Caco-2 (cell line): ENCODE results near the gene ALPL. TPM values are rescaled to one million over a fixed set of nuclear protein-coding genes. Genes with fewer than 3 reads are reported as not detected.

ENCODE experiments used
- BruUV-seq: library from RNA; stranded (reverse); fragments of 400-500 nt; replicated peaks from 2 replicates; lab custom pipeline; 2021; lab: Mats Ljungman, UMichigan
- CTCF ChIA-PET: fragments of 300-600 bp; sonication (Branson Sonifier 250); formaldehyde crosslinking; loops from one replicate; lab custom pipeline; 2022; ENCODE audit warnings: antibody characterized with exemption; lab: Charles Lee
- POLR2A ChIA-PET: fragments of 300-600 bp; sonication (Branson Sonifier 250); formaldehyde crosslinking; loops from one replicate; lab custom pipeline; 2022; ENCODE audit warnings: antibody characterized with exemption; lab: Charles Lee
- DNase-seq, 2 experiments: peaks; one replicate each; pipeline versions ENCODE4 v3.0.0 to v3.0.0-alpha.2; 2020 to 2022
- H3K27me3 ChIP-seq: replicated peaks from 2 replicates; pipeline ENCODE4 v1.6.0; 2011; ENCODE audit warnings: low read length; ENCODE audit not compliant: control insufficient read depth, insufficient read depth
- H3K36me3 ChIP-seq: 2 replicates; pipeline ENCODE4 v1.5.1; 2011; ENCODE audit warnings: low read length; ENCODE audit not compliant: control insufficient read depth, insufficient read depth
- H3K4me1 ChIP-seq: fragments of 250-450 bp; sonication (Bioruptor Pico); 2 replicates; pipeline ENCODE4 v1.5.1; 2020; ENCODE audit warnings: mild to moderate bottlenecking
- H3K4me3 ChIP-seq: 2 replicates; pipeline ENCODE4 v1.5.1; 2011; ENCODE audit warnings: low read depth, mild to moderate bottlenecking, control low read depth, low read length
- H3K9me3 ChIP-seq: fragments of 250-450 bp; sonication (Bioruptor Pico); 2 replicates; pipeline ENCODE4 v1.5.1; 2020; ENCODE audit warnings: mild to moderate bottlenecking, moderate library complexity
- H3K27ac Mint-ChIP-seq: one replicate; pipeline ENCODE4 v1.8.0; 2022; ENCODE audit warnings: mixed read lengths; ENCODE audit not compliant: unreplicated experiment
- H3K27me3 Mint-ChIP-seq: one replicate; pipeline ENCODE4 v1.8.0; 2022; ENCODE audit warnings: mixed read lengths; ENCODE audit not compliant: insufficient read depth, unreplicated experiment
- H3K36me3 Mint-ChIP-seq: one replicate; pipeline ENCODE4 v1.8.0; 2022; ENCODE audit warnings: mild to moderate bottlenecking, mixed read lengths; ENCODE audit not compliant: insufficient read depth, unreplicated experiment
- H3K4me1 Mint-ChIP-seq: one replicate; pipeline ENCODE4 v1.8.0; 2022; ENCODE audit warnings: low read depth, mixed read lengths; ENCODE audit not compliant: unreplicated experiment
- H3K4me3 Mint-ChIP-seq: one replicate; pipeline ENCODE4 v1.8.0; 2022; ENCODE audit warnings: mild to moderate bottlenecking, moderate library complexity, mixed read lengths; ENCODE audit not compliant: unreplicated experiment
- H3K9me3 Mint-ChIP-seq: one replicate; pipeline ENCODE4 v1.8.0; 2022; ENCODE audit warnings: mixed read lengths; ENCODE audit not compliant: unreplicated experiment
- intact Hi-C: fragments of 100-400 bp; cut with micrococcal nuclease; formaldehyde crosslinking; loops from one replicate; pipeline ENCODE4 v1.10.0; 2022; ENCODE audit not compliant: unreplicated experiment
- total RNA-seq: library from RNA; stranded (reverse); gene quantifications from 2 replicates; pipeline ENCODE4 v1.2.3, GENCODE V29; 2022
- TF ChIP-seq, protein P1 (sequence below), 2 experiments: fragments of 200-600 bp in 1 of 2; IDR thresholded peaks; 1 replicate in 1 of 2; 2 replicates in 1 of 2; pipeline versions ENCODE4 v1.5.1 to v1.8.0; 2011 to 2022; ENCODE audit warnings: antibody characterized with exemption in 1 of 2, control low read depth in 1 of 2, inconsistent platforms in 1 of 2, low read depth in 1 of 2, low read length in 1 of 2, mild to moderate bottlenecking in 1 of 2, moderate library complexity in 1 of 2; ENCODE audit not compliant: insufficient read depth in 1 of 2, severe bottlenecking in 1 of 2, unreplicated experiment in 1 of 2

ALPL gene
- total RNA-seq, 1 experiment from 2014 or later = 0.79 TPM

DNA sequence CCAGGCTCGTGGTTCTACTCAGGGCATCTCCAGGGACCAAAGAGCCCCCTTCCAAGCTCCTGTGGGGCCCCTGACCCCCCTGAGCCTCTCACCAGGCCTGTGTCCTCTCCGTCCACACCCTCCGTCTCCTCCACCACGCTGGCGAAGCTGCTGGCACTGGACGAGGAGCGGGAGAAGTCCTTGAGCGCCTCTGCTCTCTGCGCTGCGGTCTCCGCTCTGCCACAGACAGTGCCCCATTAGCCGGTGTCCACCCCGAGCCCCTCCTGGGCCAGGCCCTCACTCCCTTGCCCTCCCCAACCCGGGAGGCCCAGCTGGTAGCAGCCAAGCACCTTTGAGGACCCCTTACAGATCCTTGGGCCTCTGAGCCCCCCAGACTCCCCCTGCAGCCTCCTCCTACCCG is 90.2 kb downstream of the ALPL start:
- CTCF ChIA-PET = no interaction called here
- TF ChIP-seq, protein P1, sequence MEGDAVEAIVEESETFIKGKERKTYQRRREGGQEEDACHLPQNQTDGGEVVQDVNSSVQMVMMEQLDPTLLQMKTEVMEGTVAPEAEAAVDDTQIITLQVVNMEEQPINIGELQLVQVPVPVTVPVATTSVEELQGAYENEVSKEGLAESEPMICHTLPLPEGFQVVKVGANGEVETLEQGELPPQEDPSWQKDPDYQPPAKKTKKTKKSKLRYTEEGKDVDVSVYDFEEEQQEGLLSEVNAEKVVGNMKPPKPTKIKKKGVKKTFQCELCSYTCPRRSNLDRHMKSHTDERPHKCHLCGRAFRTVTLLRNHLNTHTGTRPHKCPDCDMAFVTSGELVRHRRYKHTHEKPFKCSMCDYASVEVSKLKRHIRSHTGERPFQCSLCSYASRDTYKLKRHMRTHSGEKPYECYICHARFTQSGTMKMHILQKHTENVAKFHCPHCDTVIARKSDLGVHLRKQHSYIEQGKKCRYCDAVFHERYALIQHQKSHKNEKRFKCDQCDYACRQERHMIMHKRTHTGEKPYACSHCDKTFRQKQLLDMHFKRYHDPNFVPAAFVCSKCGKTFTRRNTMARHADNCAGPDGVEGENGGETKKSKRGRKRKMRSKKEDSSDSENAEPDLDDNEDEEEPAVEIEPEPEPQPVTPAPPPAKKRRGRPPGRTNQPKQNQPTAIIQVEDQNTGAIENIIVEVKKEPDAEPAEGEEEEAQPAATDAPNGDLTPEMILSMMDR (IDR thresholded peaks at IDR 0.05; ENCODE audit: insufficient read depth in 1 of 2, low read depth in 1 of 2, low read length in 1 of 2, severe bottlenecking in 1 of 2, unreplicated experiment in 1 of 2) = no peak
- no peaks in the 10 kb centered on the region for H3K4me1 Mint-ChIP-seq
- H3K27ac Mint-ChIP-seq = no peak overlapping the region
- H3K4me3 Mint-ChIP-seq = no peak overlapping the region
- no peaks in the 10 kb centered on the region for H3K9me3 Mint-ChIP-seq
- H3K36me3 Mint-ChIP-seq = no peaks in the 10 kb centered on the region
- no TSS peak for BruUV-seq
- H3K9me3 ChIP-seq = no peaks in the 10 kb centered on the region
- H3K36me3 ChIP-seq = no peaks in the 10 kb centered on the region
- DNase-seq = no peak
- no peaks in the 10 kb centered on the region for H3K27me3 Mint-ChIP-seq
- POLR2A ChIA-PET = no interaction called here
- no peak overlapping the region for H3K4me3 ChIP-seq
- intact Hi-C loops = no loop called here
- H3K4me1 ChIP-seq = no peaks in the 10 kb centered on the region
- no peaks in the 10 kb centered on the region for H3K27me3 ChIP-seq

DNA sequence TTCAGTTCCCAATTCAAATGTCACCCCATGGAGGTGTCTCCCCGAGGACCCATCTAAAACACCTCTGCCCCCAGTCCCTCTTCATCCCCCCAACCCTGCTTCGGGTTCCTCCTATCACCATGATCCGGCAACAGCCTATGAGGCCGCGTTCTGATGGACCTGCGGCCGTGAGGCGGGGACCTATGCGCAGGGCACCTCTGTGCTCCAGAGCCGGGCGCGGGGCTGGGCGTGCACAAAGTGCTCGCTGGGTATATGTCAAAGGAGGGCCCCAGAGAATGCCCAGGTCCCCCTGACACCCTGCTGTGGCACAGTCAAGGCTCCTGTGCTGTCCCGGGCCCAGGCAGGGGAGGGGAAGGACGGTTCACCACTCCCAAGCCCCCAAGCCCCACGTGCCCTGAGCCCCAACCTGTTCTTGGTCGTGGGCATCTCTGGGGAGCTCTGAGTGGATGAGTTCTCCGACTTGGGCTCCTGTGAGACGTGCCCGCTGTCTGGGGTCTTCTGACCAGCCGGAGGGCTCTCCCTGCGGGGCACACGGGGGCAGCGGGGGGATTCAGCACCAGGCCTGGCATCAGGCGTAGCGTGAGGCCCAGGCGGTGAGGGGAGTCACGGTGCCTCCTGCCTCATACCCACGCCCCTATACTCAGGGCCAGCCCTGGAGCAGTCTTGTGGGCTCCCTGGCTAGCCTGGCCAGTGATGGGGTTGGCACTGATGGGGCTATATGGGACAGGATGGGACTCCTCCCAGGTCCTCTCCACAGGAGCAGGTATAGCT is 92.2 kb downstream of the ALPL start:
- H3K27me3 Mint-ChIP-seq = no peaks in the 10 kb centered on the region
- H3K4me3 Mint-ChIP-seq = no peak overlapping the region
- POLR2A ChIA-PET = no interaction called here
- Histone ChIP-seq H3K4me1 (no peaks in the 10 kb centered on the region), H3K27me3 (no peaks in the 10 kb centered on the region), H3K36me3 (no peaks in the 10 kb centered on the region), H3K9me3 (no peaks in the 10 kb centered on the region), H3K4me3 (no peak overlapping the region)
- TF ChIP-seq, protein P1 (IDR thresholded peaks at IDR 0.05; ENCODE audit: insufficient read depth in 1 of 2, low read depth in 1 of 2, low read length in 1 of 2, severe bottlenecking in 1 of 2, unreplicated experiment in 1 of 2) = no peak
- no peaks in the 10 kb centered on the region for H3K36me3 Mint-ChIP-seq
- BruUV-seq = no TSS peak
- DNase-seq = no peak
- no peaks in the 10 kb centered on the region for H3K4me1 Mint-ChIP-seq
- no peak overlapping the region for H3K27ac Mint-ChIP-seq
- CTCF ChIA-PET = interaction anchor here (0.6 kb wide), 1 partner anchor 1110 kb away, joined by 3 read pairs; no protein-coding TSS in a partner anchor
- H3K9me3 Mint-ChIP-seq = no peaks in the 10 kb centered on the region
- intact Hi-C loops = no loop called here

DNA sequence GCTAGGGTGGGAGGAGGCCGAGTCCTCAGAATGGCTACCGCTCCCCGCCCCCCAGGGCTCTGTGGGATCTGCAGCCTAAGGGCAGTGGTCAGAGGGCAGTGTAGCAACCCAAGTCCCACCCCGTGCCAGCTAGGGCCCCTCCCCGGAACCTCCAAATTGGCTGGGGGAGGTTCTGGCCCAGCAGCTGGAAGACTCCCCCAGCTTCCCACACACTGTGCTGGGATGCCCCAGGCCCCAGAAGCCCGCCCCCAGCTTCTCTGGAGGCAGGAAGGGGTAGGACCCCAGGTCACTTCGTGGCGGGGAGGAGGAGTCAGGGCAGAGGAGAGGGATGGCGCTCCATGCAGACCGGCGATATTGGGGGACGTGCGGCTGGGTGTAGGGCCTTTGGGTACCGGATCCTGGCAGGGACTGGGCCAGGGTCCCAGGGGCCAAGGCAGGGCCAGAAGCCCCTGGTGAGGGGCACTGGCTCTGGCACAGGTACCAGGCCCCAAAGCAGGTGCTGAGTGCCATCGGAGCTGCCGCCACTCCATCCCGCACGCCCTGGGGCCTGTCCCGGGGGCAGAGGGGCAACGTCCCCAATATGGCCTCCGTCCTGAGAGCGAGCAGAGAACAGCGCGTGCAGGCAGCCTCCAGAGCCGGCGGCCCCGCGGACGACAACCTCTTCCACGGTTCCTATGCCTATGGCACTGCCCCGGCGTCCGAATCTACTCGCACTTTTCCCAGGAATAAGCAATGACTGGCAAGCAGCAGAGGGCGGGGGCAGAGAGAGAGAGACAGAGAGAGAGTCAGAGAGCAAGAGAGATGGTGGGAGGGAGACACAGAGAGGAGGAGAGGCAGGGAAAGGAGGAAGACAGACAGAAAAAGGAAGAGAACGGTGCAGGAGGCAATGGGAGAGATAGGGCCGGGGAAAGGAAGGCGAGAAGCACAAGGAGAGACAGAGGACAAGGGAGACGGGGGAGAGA is 94.2 kb downstream of the ALPL start:
- peaks cover 6% of the 10 kb centered on the region for H3K4me1 Mint-ChIP-seq
- TF ChIP-seq, protein P1 (IDR thresholded peaks at IDR 0.05; ENCODE audit: insufficient read depth in 1 of 2, low read depth in 1 of 2, low read length in 1 of 2, severe bottlenecking in 1 of 2, unreplicated experiment in 1 of 2) = no peak
- CTCF ChIA-PET = no interaction called here
- BruUV-seq = no TSS peak
- peak overlapping the region; percentile 8 for H3K27ac Mint-ChIP-seq
- Histone ChIP-seq H3K4me1 (no peaks in the 10 kb centered on the region), H3K27me3 (no peaks in the 10 kb centered on the region), H3K36me3 (no peaks in the 10 kb centered on the region), H3K9me3 (no peaks in the 10 kb centered on the region), H3K4me3 (no peak overlapping the region)
- H3K4me3 Mint-ChIP-seq = no peak overlapping the region
- H3K27me3 Mint-ChIP-seq = no peaks in the 10 kb centered on the region
- intact Hi-C loops = no loop called here
- no peak for DNase-seq
- POLR2A ChIA-PET = no interaction called here
- no peaks in the 10 kb centered on the region for H3K36me3 Mint-ChIP-seq
- no peaks in the 10 kb centered on the region for H3K9me3 Mint-ChIP-seq
